Naive thymus-derived CD4-positive, alpha-beta T cell (primary cell): Measurements from ENCODE around the gene CROT. TPM values are rescaled to one million over a fixed set of nuclear protein-coding genes. Genes with fewer than 3 reads are reported as not detected.

Experiments
- ATAC-seq: fragments of 150-1000 bp; cut with Tn5 transposase; 2 replicates; pipeline ENCODE4 v1.10.0; 2021; ENCODE audit warnings: mild to moderate bottlenecking, moderate library complexity
- CTCF ChIA-PET: fragments of 350-600 bp; sonication (Branson Sonifier 250); formaldehyde crosslinking; loops from one replicate; lab custom pipeline; 2021; ENCODE audit warnings: antibody characterized with exemption; lab: Charles Lee
- POLR2A ChIA-PET: fragments of 350-600 bp; sonication (Branson Sonifier 250); formaldehyde crosslinking; loops from one replicate; lab custom pipeline; 2021; ENCODE audit warnings: antibody characterized with exemption, inconsistent platforms; lab: Charles Lee
- DNase-seq, 9 donors: peaks; one replicate each; pipeline versions ENCODE4 v3.0.0 to v3.0.0-alpha.2; 2020 to 2022; ENCODE audit warnings: mixed read lengths in 1 of 9
- H3K27ac ChIP-seq: one replicate; pipeline ENCODE4 v1.7.0; 2013; ENCODE audit warnings: mild to moderate bottlenecking, low read depth, low read length, moderate library complexity
- H3K27me3 ChIP-seq, 2 donors: one replicate each; pipeline ENCODE4 v1.7.0; 2013; ENCODE audit warnings: low read length in 2 of 2, mild to moderate bottlenecking in 2 of 2, moderate library complexity in 2 of 2; ENCODE audit not compliant: control insufficient read depth in 2 of 2, insufficient read depth in 2 of 2
- H3K36me3 ChIP-seq, 3 experiments: 1 replicate in 2 of 3; 2 replicates in 1 of 3; pipeline ENCODE4 v1.7.0; 2013; ENCODE audit warnings: low read length in 3 of 3, mild to moderate bottlenecking in 3 of 3, moderate library complexity in 1 of 3; ENCODE audit not compliant: insufficient read depth in 3 of 3, control insufficient read depth in 2 of 3
- H3K4me1 ChIP-seq, 2 donors: one replicate each; pipeline ENCODE4 v1.7.0; 2013; ENCODE audit warnings: low read length in 2 of 2, mild to moderate bottlenecking in 2 of 2, moderate library complexity in 1 of 2; ENCODE audit not compliant: control insufficient read depth in 2 of 2, insufficient read depth in 2 of 2
- H3K4me3 ChIP-seq: 2 replicates; pipeline ENCODE4 v1.7.0; 2013; ENCODE audit warnings: mild to moderate bottlenecking, low read length
- H3K9me3 ChIP-seq, 3 experiments: 1 replicate in 2 of 3; 2 replicates in 1 of 3; pipeline ENCODE4 v1.7.0; 2013; ENCODE audit warnings: low read length in 3 of 3; ENCODE audit not compliant: control insufficient read depth in 2 of 3
- H3K27ac Mint-ChIP-seq, 9 donors: one replicate each; pipeline ENCODE4 v1.8.0; 2020 to 2022; ENCODE audit warnings: mixed read lengths in 9 of 9, mild to moderate bottlenecking in 8 of 9, moderate library complexity in 5 of 9, inconsistent platforms in 2 of 9
- H3K27me3 Mint-ChIP-seq, 5 donors: one replicate each; pipeline ENCODE4 v1.8.0; 2021 to 2022; ENCODE audit warnings: mixed read lengths in 5 of 5, mild to moderate bottlenecking in 1 of 5
- H3K36me3 Mint-ChIP-seq, 5 donors: one replicate each; pipeline ENCODE4 v1.8.0; 2020 to 2022; ENCODE audit warnings: mixed read lengths in 5 of 5, mild to moderate bottlenecking in 3 of 5, inconsistent platforms in 1 of 5
- H3K4me1 Mint-ChIP-seq, 7 donors: one replicate each; pipeline ENCODE4 v1.8.0; 2020 to 2022; ENCODE audit warnings: mixed read lengths in 7 of 7, mild to moderate bottlenecking in 3 of 7, inconsistent platforms in 1 of 7
- H3K4me3 Mint-ChIP-seq, 10 donors: one replicate each; pipeline ENCODE4 v1.8.0; 2020 to 2022; ENCODE audit warnings: mild to moderate bottlenecking in 10 of 10, mixed read lengths in 10 of 10, moderate library complexity in 6 of 10, inconsistent platforms in 2 of 10
- H3K9me3 Mint-ChIP-seq, 11 donors: one replicate each; pipeline ENCODE4 v1.8.0; 2020 to 2022; ENCODE audit warnings: mixed read lengths in 11 of 11, mild to moderate bottlenecking in 4 of 11, inconsistent platforms in 1 of 11, moderate library complexity in 1 of 11
- intact Hi-C, 2 donors: fragments of 100-400 bp; cut with micrococcal nuclease; formaldehyde crosslinking; loops; one replicate each; pipeline ENCODE4 v1.15.1; 2023
- polyA plus RNA-seq, 2 donors: library from polyadenylated mRNA; unstranded; fragments of 300-500 nt; fragmentation: Illumina TruSeq; gene quantifications; one replicate each; pipeline ENCODE4 v1.2.3, GENCODE V29; 2021
- total RNA-seq, 6 experiments: library from RNA in 5 of 6; stranded (reverse) in 5 of 6; gene quantifications; 1 replicate in 5 of 6; 2 replicates in 1 of 6; pipeline ENCODE4 v1.2.3 and lab custom pipeline; 2021 to 2026

The CROT gene
- total and polyA plus RNA-seq, 7 experiments from 2014 or later, result 5.6 to 15.2 (median 9.1) TPM

DNA sequence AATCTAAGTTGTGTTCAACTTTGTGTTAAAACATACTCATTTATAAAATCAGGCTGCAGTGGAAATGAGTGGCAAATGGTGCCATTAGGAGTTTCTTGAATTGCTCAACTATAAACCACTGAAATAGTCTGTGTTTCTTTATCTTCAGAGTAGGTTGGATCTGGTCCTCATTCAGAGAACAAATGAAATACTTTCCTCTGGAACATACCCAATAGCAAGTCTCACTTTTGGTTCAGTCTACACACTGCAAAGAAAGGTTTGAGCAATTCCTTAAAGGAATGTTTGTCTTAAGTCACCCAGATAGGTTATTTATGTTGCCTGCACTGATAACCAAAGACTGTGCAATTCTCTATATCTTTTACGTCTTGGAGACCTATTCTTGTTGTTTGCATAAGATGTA is 67.6 kb downstream of the CROT start:
- Mint-ChIP-seq H3K36me3 (no peaks in the 10 kb centered on the region), H3K27ac (no peak overlapping the region), H3K4me3 (no peak overlapping the region), H3K27me3 (peaks cover 0 to 7% (median 0%) of the 10 kb centered on the region in 5 donors), H3K4me1 (no peaks in the 10 kb centered on the region), H3K9me3 (no peaks in the 10 kb centered on the region)
- Histone ChIP-seq H3K36me3 (no peaks in the 10 kb centered on the region), H3K27me3 (no peaks in the 10 kb centered on the region), H3K4me1 (no peaks in the 10 kb centered on the region), H3K27ac (no peak overlapping the region), H3K4me3 (no peak overlapping the region), H3K9me3 (no peaks in the 10 kb centered on the region)
- DNase-seq (no peak), ATAC-seq (no peak)
- intact Hi-C loops, result no loop called here
- ChIA-PET POLR2A (no interaction called here), CTCF (no interaction called here)

DNA sequence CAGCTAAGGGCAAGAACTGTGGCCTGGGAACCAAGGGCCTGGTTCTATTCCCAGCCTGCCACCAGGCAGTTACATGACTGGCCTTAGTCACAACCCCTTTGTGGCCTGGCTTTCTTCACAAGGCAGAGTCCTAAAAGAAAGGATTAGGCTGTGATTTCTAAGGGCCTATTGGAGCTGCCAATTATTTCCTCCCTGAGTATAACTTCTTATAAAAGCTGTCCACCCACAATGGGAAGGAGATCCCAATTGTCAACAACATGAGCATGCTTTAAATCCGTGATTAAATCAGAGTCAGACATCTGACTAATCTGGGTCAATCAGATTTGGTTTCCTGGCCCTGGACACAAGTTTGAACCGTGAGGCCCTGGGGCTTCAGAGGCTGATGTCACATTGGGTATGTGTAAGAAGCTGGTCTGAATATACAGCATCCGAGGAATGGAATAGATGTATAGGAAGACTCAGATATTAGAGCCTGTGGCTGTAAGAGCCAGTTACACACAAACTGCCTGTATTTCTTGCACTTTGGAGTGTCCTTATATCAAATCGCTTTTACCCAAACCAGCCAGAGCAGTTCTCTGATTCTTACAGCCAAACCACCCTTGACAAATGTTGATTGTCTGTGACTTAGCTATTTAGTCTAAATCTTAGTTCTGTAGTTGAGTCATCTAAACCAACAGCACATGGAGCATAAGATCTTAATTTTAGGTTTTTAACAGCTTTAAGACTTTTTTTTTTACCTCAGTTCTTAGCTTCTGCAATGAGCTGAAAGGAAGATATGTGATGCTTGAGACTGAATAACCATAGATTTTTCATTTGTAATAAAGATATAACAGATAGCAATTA is 68.7 kb downstream of the CROT start:
- Histone ChIP-seq H3K4me3 (no peak overlapping the region), H3K27ac (no peak overlapping the region), H3K36me3 (no peaks in the 10 kb centered on the region), H3K9me3 (no peaks in the 10 kb centered on the region), H3K27me3 (no peaks in the 10 kb centered on the region), H3K4me1 (no peaks in the 10 kb centered on the region)
- H3K27me3 Mint-ChIP-seq, result peaks cover 0 to 7% (median 0%) of the 10 kb centered on the region in 5 donors
- ATAC-seq (no peak), DNase-seq (no peak)
- H3K27ac Mint-ChIP-seq, result no peak overlapping the region
- no peak overlapping the region for H3K4me3 Mint-ChIP-seq
- POLR2A ChIA-PET, result no interaction called here
- H3K36me3 Mint-ChIP-seq, result no peaks in the 10 kb centered on the region
- no peaks in the 10 kb centered on the region for H3K9me3 Mint-ChIP-seq
- H3K4me1 Mint-ChIP-seq, result no peaks in the 10 kb centered on the region
- CTCF ChIA-PET, result interaction anchor here (2.2 to 2.9 kb wide), 2 partner anchors 102 to 487 kb away, joined by 8 to 16 read pairs; no protein-coding TSS in a partner anchor
- intact Hi-C loops, result no loop called here

GRCh38 chr7:87414794-87415188 is 69.3 kb downstream of the CROT start:
- Histone ChIP-seq H3K9me3 (no peaks in the 10 kb centered on the region), H3K4me3 (no peak overlapping the region), H3K4me1 (no peaks in the 10 kb centered on the region), H3K27ac (no peak overlapping the region), H3K27me3 (no peaks in the 10 kb centered on the region), H3K36me3 (no peaks in the 10 kb centered on the region)
- peaks cover 0 to 7% (median 0%) of the 10 kb centered on the region in 5 donors for H3K27me3 Mint-ChIP-seq
- no peaks in the 10 kb centered on the region for H3K9me3 Mint-ChIP-seq
- no peak overlapping the region for H3K27ac Mint-ChIP-seq
- H3K36me3 Mint-ChIP-seq, result no peaks in the 10 kb centered on the region
- intact Hi-C loops, result loop anchor here in 1 of 2 donors (5.0 kb wide), 2 partner anchors 177 to 487 kb away; no protein-coding TSS in a partner anchor
- no peaks in the 10 kb centered on the region for H3K4me1 Mint-ChIP-seq
- no peak for ATAC-seq
- DNase-seq, result no peak
- CTCF ChIA-PET, result interaction anchor here (1.6 to 2.9 kb wide), 3 partner anchors 103 to 487 kb away, joined by 3 to 16 read pairs (median 8); no protein-coding TSS in a partner anchor
- POLR2A ChIA-PET, result no interaction called here
- no peak overlapping the region for H3K4me3 Mint-ChIP-seq

DNA sequence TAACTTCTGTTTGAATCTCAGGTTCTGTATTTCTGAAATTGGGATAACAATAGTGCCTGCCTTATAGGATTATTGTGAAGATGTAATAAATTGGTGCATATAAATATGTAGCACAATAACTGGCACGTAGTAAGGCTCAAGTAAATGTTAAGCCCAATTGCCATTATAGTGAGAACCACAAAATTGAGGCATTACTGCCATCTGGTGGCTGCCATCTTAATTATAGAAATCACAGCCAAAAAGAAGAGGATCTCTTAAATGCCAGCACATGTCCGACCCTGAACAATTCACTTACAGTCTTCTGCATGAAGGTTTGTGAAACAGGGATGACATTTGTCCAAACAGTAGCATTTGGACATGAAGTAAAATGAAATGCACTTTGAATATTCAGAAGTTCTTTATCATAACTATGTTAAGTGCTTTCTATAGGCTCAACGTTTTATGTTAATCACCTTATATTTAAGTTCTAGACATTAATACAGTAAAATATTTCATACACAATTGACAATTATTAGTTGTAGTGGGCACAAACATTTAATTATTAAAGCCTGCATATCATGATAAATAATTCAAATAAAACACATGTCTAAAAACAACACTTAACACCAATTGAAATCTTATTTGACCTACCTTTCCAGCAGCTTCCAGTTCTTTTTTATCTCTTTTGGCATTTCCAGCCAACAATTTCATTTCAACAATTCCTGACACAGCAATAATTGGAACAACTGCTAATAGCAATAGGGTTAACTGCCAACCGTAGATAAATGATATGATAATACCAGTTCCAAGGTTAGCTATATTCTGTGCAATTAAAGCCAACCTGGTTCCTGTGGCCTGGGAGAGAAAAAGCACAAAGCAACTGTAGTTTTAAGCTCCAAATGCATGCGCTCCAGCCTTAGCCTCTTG is 71.5 kb downstream of the CROT start:
- ChIA-PET POLR2A (no interaction called here), CTCF (interaction anchor here (0.8 to 2.9 kb wide), 11 partner anchors 12 to 492 kb away, joined by 3 to 16 read pairs (median 3); no protein-coding TSS in a partner anchor)
- peak in 8 of 9 donors; percentile 43 to 73 (median 63) for DNase-seq
- H3K4me3 Mint-ChIP-seq, result no peak overlapping the region
- ATAC-seq, result peak; percentile 82
- H3K27me3 Mint-ChIP-seq, result peaks cover 0 to 7% (median 0%) of the 10 kb centered on the region in 5 donors
- Histone ChIP-seq H3K4me3 (no peak overlapping the region), H3K36me3 (no peaks in the 10 kb centered on the region), H3K27ac (no peak overlapping the region), H3K27me3 (no peaks in the 10 kb centered on the region), H3K9me3 (no peaks in the 10 kb centered on the region), H3K4me1 (no peaks in the 10 kb centered on the region)
- H3K4me1 Mint-ChIP-seq, result no peaks in the 10 kb centered on the region
- no peaks in the 10 kb centered on the region for H3K9me3 Mint-ChIP-seq
- H3K36me3 Mint-ChIP-seq, result no peaks in the 10 kb centered on the region
- intact Hi-C loops, result loop anchor here (1.0 to 5.0 kb wide), 11 partner anchors 72 to 503 kb away; partner anchors contain the start of gene CROT (in 2 of the 2)
- no peak overlapping the region for H3K27ac Mint-ChIP-seq

DNA sequence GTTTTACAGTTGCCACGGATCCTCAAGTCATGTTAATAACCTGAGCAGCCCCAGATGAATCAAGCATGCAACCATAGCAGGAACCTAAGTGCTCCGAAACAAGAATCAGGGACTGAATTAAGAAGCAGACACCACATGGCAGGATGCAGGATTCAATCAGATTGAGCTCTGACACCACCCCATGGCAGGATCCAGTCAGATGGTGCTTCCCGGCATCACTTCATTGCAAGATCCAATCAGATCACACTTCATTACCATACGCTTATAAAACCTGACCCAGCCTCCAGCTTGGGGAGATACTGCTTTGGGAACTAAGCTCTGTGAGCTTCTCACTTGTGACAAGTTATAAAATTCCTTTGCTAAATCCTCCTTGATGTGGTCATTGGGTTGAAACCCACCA is 74.7 kb downstream of the CROT start:
- DNase-seq, result no peak
- peaks cover 0 to 11% (median 6%) of the 10 kb centered on the region in 5 donors for H3K27me3 Mint-ChIP-seq
- Histone ChIP-seq H3K27ac (no peak overlapping the region), H3K27me3 (no peaks in the 10 kb centered on the region), H3K4me1 (no peaks in the 10 kb centered on the region), H3K36me3 (no peaks in the 10 kb centered on the region), H3K4me3 (no peak overlapping the region), H3K9me3 (no peaks in the 10 kb centered on the region)
- H3K4me1 Mint-ChIP-seq, result no peaks in the 10 kb centered on the region
- no peak overlapping the region for H3K4me3 Mint-ChIP-seq
- ATAC-seq, result no peak
- H3K9me3 Mint-ChIP-seq, result no peaks in the 10 kb centered on the region
- intact Hi-C loops, result no loop called here
- H3K27ac Mint-ChIP-seq, result no peak overlapping the region
- CTCF ChIA-PET, result interaction anchor here (0.6 kb wide), 1 partner anchor 493 kb away, joined by 3 read pairs; no protein-coding TSS in a partner anchor
- POLR2A ChIA-PET, result no interaction called here
- no peaks in the 10 kb centered on the region for H3K36me3 Mint-ChIP-seq

GRCh38 chr7:87424075-87424474 is 78.6 kb downstream of the CROT start:
- no peak for ATAC-seq
- ChIA-PET CTCF (no interaction called here), POLR2A (no interaction called here)
- H3K27ac ChIP-seq, result no peak overlapping the region
- no peaks in the 10 kb centered on the region for H3K4me1 Mint-ChIP-seq
- H3K27me3 ChIP-seq, result no peaks in the 10 kb centered on the region
- no peak overlapping the region for H3K27ac Mint-ChIP-seq
- H3K4me3 ChIP-seq, result no peak overlapping the region
- no peak for DNase-seq
- H3K36me3 Mint-ChIP-seq, result no peaks in the 10 kb centered on the region
- H3K36me3 ChIP-seq, result no peaks in the 10 kb centered on the region
- no peak overlapping the region for H3K4me3 Mint-ChIP-seq
- no peaks in the 10 kb centered on the region for H3K9me3 Mint-ChIP-seq
- no peaks in the 10 kb centered on the region for H3K4me1 ChIP-seq
- no peaks in the 10 kb centered on the region for H3K9me3 ChIP-seq
- H3K27me3 Mint-ChIP-seq, result peaks cover 5 to 23% (median 19%) of the 10 kb centered on the region in 5 donors
- intact Hi-C loops, result no loop called here
